HG03159 (cell line): Measurements from ENCODE around the gene ETV3L.

Source experiments
- ATAC-seq: cut with Tn5 transposase; IDR thresholded peaks from one replicate; pipeline ENCODE4 v1.9.1; 2021; ENCODE audit warnings: mild to moderate bottlenecking, moderate library complexity; ENCODE audit not compliant: unreplicated experiment

ETV3L gene

GRCh38 chr1:157099633-157100009 lies at the start of gene ETV3L:
ETV3L (minus strand) TSS chr1:157099808; CDS start chr1:157099523, 285 bp downstream.
- no peak for ATAC-seq

- ATAC-seq = no peak
Measured at GRCh38 chr1:157147906-157148700, 48.5 kb upstream of the ETV3L start.

- no peak for ATAC-seq
Measured at GRCh38 chr1:157147037-157147436, 47.4 kb upstream of the ETV3L start.

DNA sequence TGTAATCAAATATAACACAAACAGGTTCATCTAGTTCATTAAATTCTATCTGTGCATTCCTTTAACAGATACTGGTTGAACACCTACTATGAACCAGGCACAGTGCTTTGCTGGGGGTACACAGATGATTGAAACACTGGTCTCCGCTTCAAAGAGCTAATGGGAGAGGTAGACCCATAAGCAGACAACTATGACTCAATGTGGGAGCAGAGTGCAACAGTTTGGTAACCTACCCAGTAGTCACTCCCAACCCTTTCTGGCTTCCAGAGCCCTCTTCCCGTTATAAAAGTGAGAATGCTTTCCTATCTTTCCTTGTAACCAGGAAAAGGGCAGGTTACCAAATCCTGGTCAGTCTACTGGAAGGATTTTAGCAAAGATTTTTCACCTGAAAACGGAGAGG lies 46.6 kb upstream of the ETV3L start:
- no peak for ATAC-seq

GRCh38 chr1:157145076-157145475 lies 45.5 kb upstream of the ETV3L start:
- no peak for ATAC-seq

DNA sequence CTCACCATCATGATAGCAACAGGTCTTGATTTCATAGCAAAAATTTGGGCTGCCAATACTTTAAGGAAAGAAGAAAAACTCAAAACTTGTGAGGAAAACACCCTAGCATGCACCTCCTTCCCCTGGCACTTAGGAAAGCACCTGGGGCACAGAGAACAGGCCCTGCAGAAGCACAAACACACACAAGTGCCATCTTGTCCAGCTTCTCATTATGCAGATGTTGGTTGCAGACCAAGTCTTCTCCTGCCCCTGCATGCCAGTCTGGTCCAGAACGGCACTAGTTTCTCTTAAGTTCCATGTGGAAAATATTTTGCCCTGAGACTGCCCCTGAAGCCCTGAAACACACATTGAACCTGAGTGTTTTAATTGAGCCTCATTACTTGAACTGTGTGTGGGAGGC lies 44.9 kb upstream of the ETV3L start:
- no peak for ATAC-seq

GRCh38 chr1:157142765-157143423 lies 43.3 kb upstream of the ETV3L start:
- ATAC-seq = no peak

GRCh38 chr1:157142201-157142600 lies 42.6 kb upstream of the ETV3L start:
- ATAC-seq = no peak

DNA sequence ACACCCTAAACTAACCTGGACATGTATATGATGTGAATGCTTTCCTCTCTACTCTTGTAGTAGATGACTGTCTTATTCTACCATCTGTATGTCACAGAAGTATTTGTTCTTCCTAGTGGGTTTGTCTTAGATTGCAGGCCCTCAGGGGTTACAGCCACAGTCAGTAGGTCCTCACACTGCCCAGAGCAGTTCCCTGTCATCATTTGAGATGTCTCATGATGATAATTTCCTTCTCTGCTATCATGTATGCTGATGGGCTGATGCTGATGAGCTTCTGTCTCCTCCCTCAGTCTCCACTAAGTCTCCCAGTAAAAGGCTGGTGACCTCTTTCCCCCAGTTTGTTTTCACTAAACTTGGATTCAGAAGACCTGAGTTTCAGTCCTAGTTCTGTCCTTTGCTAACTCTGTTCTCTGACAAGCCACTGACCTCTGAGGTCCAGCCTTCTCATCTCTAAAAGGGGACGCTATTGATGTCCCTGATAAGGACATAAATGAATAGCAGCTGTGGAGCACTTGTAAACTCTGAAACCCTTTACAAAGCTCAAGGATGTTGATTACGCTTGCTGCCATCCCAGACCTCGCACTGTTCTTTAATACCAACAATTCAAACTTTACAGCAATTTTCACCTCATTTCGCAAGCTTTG lies 41.7 kb upstream of the ETV3L start:
- ATAC-seq = no peak

- ATAC-seq = no peak
Measured at GRCh38 chr1:157140063-157140588, 40.5 kb upstream of the ETV3L start.

DNA sequence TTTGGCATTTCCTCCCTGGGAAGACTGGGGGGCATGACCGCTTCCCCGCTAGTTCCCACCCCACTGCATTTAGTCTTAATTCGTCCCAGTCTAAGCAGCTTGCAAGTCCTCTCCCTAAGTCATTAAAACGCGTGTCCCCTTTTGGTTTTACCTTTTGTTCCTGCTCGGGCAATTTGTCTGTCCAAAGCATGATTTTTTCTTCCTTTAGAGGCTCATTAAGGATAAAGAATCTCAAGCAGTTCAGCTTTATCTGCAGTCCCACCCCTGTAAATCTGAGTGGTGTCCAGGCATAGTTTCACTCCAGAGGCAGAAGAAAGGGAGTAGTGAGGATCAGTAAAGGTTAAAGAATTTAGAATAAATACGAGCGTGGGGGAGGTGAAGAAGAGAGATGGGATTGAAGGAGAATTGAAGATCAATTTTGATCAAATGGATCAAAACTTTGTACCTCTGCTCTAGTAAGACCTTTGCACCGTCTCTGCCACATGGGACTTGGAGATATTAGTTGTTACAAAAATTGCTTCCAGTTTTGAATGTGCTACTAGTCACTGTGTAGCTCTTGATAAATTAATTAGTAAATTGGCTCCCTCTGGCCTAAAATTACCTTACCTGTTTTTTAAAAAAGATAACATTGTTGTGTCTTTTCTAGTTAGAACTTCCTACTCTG lies 39.6 kb upstream of the ETV3L start:
- ATAC-seq = no peak

DNA sequence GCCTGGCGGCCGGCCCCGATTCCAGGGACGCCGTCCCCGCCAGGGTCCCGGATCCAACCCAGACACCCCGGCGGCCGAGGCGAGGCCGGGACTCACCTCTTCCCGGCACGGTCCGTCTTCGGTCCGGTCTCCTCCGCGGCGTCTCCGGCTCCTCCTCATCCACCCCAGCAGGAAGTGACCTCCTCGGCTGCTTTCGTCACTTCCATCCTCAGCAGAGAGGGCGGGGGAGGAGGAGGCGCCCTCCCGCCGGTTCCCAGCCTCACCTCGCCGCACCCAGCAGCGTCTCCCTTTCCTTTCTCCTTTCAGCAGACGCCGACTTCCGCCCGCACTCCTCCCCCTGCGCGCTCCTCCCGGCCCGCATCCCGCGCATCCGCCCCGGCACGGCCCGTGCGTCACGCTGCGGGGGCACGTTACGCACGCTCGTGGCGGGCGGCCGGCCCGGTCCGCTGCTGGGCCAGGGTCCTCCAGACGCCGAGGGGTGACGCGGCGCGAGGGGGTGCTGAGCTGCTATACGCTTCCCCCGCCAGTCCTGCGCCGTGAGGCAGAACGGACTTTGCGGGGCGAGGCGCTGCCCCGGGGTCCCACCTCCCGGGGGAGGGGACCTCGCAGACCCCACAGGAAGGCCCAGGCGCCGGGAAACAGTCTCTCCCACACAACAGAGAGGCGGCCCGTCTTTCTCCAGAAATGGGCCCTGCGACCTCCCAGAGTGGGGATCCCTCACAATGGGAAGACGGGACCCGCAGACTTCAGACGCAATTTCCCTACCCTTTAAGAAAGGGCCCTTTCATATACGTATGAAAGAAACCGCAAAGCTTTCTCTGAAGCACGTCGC lies 38.8 kb upstream of the ETV3L start, which contains the start of gene ETV3:
ETV3 (minus strand) TSS at position 176 of the 832 bp plus-strand sequence. CDS start 2,043 bp downstream, outside the sequence.
- ATAC-seq = peak; percentile 85

GRCh38 chr1:157137408-157138219 lies 38.0 kb upstream of the ETV3L start:
- no peak for ATAC-seq

- no peak for ATAC-seq
Measured at GRCh38 chr1:157137046-157137407, 37.4 kb upstream of the ETV3L start.

- ATAC-seq = no peak
Measured at GRCh38 chr1:157136133-157136532, 36.5 kb upstream of the ETV3L start.

DNA sequence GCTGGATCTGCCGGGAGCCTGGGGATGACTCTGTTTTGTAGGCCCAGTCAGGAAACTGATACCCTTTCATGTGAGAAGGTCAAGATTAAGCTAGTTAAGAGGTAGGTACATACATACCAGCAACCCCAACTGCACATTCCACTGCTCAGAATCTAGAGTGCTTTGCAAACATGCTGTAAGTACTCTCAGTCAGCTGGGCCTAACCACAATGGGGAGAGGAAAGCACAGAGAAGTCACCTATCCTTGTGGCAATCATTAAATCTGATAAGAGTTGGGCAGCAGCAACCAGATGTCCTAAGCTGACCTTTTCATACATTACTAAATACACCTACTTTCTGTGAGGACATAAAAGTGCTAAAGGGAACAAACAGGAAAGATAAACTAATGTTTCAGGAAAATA lies 36.0 kb upstream of the ETV3L start:
- ATAC-seq = no peak

DNA sequence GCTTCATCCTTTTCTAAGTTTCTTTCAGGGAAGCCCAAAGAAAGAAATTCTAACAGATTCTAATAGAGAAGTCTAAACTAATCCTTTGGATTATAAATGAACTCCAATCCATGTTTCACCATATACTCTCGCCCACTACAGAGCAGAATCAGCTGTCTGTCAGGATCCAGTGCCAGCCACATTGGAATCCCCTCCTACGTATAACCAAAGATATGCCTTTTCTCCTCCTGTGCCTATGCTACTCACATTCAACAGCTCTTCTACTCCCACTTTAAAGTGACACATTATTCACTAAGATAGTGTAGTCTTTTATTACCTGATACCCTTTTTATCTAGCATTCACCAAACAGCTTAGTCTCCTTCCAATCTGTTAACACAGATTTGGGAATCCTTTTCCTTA lies 35.5 kb upstream of the ETV3L start:
- no peak for ATAC-seq

- no peak for ATAC-seq
Measured at GRCh38 chr1:157134442-157134841, 34.8 kb upstream of the ETV3L start.

GRCh38 chr1:157133426-157133825 lies 33.8 kb upstream of the ETV3L start:
- no peak for ATAC-seq
